Fibroblast of gingiva (primary cell): ENCODE results near the gene DBNDD2.

ENCODE experiments used
- DNase-seq: peaks from one replicate; pipeline ENCODE4 v3.0.0-alpha.2; 2011; ENCODE audit warnings: low read depth

DBNDD2 gene

GRCh38 chr20:45387274-45387673 lies 20.8 kb upstream of the DBNDD2 start:
- DNase-seq: no peak

DNA sequence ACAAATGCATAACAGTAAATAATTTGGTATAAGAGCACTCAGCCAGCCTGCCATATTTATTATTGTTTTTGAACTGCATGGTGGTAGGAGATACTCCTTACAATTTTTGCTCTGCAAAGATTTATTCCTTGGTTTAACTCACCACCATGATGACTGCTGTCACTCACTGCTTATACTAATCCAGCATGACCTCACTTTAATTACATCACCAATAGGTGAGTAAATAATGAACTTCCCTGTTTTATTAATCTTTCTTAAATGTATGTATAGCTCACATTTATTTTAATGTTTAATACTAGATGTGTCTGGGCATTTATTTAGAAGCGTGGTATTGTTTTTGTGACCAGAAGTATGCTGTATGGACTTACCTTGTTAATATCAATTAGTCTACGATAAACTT lies 17.2 kb upstream of the DBNDD2 start:
- DNase-seq: no peak

GRCh38 chr20:45391559-45391958 lies 16.5 kb upstream of the DBNDD2 start:
- no peak for DNase-seq

- DNase-seq: no peak
Measured at GRCh38 chr20:45392733-45393132, 15.4 kb upstream of the DBNDD2 start.

DNA sequence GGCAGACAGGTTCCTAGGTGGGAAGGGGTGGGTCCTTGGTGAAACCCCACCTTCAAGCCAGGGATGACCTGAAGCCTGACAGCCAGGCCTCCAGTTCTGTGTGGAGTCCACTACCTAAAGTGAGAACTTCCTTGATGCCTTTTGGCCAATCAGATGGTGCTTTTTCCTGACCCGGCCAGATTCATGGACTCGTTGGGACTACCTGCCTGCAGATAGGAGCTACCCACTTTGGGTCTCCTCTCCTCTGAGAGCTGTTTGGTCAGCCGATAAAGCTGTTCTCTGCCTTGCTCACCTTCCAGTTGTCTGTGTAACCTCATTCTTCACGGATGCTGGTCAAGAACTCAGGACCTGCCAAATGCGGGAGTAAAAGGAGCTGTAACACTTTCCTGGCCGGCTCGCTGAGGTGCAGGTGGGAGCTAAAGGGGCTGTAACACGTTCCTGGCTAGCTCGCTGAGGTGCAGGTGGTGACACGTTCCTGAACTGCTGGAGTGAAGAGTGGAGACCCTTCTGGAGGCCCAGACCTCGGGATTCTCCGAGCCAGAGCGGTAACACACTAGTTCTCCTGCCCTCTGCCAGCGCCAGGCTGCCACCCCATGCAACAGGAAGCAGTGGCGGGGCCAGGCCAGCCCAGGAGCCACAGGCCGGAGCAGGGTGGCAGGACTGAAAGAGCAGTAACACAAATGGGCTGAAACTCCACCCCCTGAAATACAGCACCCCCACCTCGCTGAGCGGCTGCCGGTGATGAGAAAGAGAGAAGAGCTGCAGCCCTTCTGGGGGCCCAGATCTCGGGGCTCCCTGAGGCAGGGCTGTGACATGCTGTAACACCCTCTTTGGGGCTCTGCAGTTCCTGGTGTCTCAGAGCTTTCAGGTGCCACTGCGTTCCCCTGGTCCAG lies 13.6 kb upstream of the DBNDD2 start:
- no peak for DNase-seq

- DNase-seq: no peak
Measured at GRCh38 chr20:45395114-45395415, 13.0 kb upstream of the DBNDD2 start.

- DNase-seq: no peak
Measured at GRCh38 chr20:45399018-45399417, 9.1 kb upstream of the DBNDD2 start.

GRCh38 chr20:45400346-45401031 lies 7.6 kb upstream of the DBNDD2 start:
- DNase-seq: no peak

GRCh38 chr20:45402946-45403345 lies 5.1 kb upstream of the DBNDD2 start:
- DNase-seq: no peak

DNA sequence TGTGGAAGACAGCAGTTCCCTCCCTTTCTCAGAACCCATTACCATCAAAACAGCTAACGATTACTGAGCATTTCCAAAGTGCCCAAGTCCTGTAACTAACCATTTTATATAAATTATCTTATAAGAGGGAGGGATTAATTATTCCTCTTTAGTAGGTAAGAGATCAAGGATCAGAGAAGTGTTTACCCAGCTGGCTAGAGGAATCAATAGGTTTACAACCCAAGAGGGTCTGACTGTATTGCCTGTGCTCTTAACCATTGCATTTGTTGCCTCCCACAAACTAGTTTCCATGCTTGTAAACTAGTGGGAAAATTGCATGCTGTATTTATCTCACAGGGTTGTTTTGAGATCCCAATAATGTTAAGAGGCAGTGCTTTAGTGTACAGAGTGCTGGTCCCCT lies 3.7 kb upstream of the DBNDD2 start:
- no peak for DNase-seq

DNA sequence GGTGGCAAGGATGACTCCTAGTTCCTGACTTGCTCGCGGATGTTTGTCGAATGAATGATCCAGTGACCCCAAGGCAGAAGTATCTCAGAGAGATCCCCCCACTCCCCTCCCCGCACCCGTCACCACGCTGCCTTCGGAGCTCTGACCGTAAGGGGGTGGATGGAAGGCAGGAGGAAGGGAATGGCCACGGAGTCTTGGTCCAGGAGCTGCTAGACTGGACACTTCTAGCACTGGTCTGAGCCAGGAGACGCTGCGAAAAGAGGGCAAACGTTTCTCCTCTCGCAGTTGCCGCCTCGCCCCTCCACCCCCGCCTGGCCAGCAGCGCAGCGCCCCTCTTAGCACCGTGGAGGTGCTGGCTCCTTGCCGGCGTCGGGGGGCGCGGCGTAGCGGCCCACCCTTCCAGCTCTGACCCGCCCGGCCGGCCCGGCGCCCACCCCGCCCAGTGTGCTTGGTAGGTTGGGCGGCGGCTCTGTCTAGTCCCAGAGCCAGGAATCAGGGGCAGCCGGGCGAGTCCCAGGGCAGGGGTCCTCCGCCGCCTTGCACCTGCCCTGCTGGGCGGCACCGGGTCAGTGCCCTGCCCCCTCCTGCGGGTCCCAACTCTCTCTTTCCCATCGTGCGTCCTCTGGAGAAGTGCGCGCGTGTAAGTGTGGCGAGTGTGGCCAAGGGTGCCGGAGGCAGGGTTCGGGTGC lies 2.4 kb upstream of the DBNDD2 start:
- DNase-seq: no peak

GRCh38 chr20:45406260-45407066 lies 1.6 kb upstream of the DBNDD2 start:
- peak; percentile 27 for DNase-seq

DNA sequence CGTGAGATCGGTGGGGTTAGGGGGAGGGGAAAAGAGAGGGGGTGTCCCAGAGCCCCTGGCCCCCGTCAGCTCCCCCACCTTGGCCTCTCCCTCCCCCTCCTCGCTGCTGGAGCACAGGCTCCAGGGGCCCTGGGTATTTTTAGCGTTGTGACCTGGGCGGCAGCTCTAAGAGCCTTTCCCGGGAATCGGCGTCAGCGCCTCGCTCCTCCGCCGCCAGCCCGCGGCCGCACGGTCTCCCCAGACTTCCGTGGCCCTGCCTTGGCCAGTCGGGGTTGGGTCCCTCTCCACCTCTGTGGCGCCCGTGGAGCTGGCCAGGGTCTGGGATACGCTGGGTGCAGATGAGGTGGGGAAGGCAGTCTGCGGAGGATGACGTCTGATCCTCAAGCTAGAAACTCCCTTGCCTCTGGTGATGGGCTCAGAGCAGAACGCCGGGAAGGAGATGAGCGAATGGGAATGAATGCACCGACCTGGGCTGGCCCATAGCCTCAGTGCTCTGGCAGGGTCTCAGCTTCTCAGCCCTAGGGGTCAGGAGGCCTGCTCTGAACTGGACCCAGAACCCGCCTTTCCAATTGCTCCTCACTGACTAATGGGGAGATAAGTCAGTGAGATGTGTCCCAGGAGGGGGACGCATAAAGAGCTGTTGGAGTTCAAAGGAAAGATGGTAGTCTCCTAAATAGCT lies 883 bp upstream of the DBNDD2 start:
- peak; percentile 25 for DNase-seq

DNA sequence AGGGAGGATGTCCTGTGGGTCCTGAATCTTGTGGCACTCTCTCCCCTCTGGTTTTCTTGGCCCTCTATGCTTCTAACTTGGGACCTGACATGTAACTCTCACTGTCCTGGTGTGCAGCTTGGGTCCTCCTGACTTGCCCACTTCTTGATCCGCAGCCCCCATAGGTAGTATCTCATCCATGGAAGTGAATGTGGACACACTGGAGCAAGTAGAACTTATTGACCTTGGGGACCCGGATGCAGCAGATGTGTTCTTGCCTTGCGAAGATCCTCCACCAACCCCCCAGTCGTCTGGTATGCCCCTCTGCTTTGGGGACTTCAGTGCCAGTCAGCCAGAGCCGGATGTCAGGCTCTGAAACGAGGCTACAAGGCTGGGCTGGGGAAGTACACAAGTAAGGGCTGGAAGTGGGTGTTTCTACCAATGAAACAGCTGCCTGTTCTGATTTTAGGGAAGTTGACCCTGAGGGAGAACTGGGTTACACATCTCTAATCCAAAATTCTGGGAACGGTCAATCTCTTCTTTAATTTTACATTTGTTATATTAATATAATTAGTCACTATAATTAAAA lies 641 bp downstream of the DBNDD2 start:
- DNase-seq: no peak

DNA sequence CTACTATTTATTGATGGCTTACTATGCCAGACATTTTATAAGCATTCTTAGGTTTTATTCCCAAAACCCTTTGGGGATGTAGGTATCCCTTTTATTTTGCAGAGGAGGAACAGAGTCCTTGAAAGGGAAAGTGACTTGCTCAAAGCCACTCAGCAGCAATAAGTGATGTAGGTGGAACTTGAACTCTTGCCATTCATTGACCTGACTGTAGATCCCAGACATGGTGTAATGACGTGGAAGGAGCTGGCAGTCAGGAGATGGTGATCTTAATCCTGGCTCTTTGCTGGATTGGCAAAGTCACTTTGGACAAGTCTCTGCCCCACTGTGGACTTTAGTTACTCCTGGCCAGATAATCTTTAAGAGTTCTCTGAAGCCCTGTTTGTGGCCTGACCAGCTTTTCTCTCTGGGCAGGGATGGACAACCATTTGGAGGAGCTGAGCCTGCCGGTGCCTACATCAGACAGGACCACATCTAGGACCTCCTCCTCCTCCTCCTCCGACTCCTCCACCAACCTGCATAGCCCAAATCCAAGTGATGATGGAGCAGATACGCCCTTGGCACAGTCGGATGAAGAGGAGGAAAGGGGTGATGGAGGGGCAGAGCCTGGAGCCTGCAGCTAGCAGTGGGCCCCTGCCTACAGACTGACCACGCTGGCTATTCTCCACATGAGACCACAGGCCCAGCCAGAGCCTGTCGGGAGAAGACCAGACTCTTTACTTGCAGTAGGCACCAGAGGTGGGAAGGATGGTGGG lies 1.6 kb downstream of the DBNDD2 start:
- DNase-seq: no peak

DNA sequence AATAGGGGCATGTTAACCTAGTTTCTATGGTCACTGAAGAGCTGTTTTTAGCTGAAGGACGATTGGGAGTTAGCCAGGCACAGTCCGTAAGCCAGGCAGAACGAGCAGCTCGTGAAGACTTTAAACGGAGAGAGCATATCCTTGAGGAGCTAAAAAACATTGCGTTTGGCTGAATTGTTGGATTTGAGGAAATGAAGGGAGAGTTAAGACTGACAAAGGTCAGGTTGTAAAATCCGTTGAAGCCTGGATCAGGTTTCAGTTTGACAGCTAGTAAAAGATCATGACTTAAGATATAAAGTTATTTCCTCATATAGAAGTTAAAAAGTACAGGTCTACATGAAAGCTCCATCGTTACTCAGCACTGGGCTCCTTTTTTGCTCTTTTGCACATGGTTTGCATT lies 2.8 kb downstream of the DBNDD2 start:
- DNase-seq: no peak

DNA sequence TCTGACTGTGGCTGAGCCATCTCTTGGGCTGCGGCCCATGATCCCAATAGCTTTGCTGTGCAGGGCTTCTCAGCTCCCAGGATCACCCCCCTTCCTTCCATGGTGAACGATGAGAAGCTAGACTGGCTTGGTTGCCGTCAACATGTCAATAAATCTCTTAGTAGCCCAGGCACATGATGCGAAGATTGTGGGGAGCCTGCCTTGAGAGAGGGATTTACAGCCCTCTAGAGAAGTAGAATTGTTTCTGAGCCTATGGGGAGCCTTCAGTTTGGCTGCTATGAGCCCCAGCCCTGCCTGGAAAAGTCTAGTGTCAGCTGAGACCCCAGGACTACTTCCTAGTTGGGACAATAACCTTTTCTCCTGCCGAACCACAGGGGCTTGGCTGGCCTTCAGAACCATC lies 4.6 kb downstream of the DBNDD2 start:
- DNase-seq: no peak

DNA sequence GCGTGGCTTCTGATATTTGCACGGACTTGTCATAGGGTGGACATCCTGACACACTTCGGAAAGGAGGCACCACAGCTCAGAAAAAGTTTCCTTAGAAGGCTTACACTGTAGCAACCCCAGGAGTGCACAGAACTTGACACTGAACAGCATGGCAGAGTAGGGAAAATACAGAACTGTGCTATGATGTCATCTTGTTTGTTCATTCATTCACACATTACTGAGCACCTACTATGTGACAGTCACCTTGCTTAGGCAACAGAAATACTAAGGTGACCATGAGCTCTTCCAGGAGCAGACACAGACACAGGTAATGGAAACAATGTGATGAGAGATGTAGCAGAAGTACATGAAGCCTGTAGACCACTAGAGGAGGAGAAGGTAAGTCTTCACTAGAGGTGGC lies 5.4 kb downstream of the DBNDD2 start:
- no peak for DNase-seq

DNA sequence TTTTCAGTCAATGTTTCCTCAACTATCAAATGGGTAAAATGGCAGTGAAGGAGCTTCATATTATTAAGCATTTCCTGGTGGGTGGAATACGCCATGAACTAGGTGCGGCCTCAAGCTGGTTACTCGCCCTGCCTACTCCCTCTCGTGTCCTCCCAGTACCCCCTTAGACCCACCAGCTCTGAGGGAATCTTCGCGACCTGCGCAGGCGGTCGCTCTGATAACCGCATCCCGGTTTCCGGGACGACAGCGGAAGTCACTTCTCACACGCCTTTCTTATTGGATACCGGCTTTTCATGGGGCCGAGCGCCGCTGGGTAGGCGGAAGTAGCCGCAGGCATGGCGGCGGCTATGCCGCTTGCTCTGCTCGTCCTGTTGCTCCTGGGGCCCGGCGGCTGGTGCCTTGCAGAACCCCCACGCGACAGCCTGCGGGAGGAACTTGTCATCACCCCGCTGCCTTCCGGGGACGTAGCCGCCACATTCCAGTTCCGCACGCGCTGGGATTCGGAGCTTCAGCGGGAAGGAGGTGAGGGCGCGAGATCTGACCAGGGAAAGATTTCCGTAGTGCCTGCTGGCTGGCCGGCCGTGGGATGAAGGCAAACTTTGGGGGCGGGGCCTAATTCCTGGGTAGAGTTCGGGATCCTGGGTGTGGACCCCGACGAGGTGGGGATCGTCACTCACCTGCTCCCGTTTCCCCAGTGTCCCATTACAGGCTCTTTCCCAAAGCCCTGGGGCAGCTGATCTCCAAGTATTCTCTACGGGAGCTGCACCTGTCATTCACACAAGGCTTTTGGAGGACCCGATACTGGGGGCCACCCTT lies 7.9 kb downstream of the DBNDD2 start, which contains the start of gene PIGT:
TSS of gene PIGT (plus strand) at position 320 of the 816 bp plus-strand sequence. CDS start at position 336, 16 bp downstream.
- peak; percentile 81 for DNase-seq

DNA sequence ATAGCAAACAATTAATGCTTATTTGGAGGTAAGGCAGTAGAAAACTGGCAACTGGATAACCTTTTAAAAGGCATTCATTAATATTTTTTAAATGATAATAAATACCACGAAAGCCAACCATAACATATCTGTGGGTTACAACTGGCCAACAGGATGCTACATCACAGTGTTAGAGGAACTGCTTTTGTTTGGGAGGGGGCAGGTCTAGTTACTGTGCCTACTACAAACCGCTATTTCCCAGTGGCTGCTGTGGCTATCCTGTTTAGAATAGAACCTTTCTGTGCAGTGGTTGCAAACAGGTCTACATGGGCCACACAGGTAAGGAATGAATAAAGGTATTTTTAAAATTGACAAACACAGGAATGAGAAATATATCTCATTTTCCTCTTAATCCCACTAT lies 8.8 kb downstream of the DBNDD2 start:
- DNase-seq: no peak
